Astrocyte (in vitro differentiated cells and primary cell): ENCODE results near the gene SV2C. TPM values are rescaled to one million over a fixed set of nuclear protein-coding genes. Genes with fewer than 3 reads are reported as not detected.

Source experiments
- DNase-seq: peaks from one replicate; pipeline ENCODE4 v3.0.0-alpha.2; 2010; ENCODE audit warnings: low read depth
- FAIRE-seq: peaks from 2 replicates; lab custom pipeline; 2011; peaks lifted over from hg19 to GRCh38; lab: Jason Lieb, UNC
- H2AFZ ChIP-seq: 2 replicates; pipeline ENCODE4 v1.6.0; 2012; ENCODE audit warnings: low read depth, low read length, inconsistent platforms
- H3K27ac ChIP-seq: 2 replicates; pipeline ENCODE4 v1.5.1; 2011; ENCODE audit warnings: low read depth, low read length, inconsistent platforms
- H3K27me3 ChIP-seq: 2 replicates; pipeline ENCODE4 v1.6.0; 2011; ENCODE audit warnings: low read length, inconsistent platforms; ENCODE audit not compliant: insufficient read depth
- H3K36me3 ChIP-seq: 2 replicates; pipeline ENCODE4 v1.5.1; 2011; ENCODE audit warnings: low read length, inconsistent platforms; ENCODE audit not compliant: insufficient read depth
- H3K4me1 ChIP-seq: 2 replicates; pipeline ENCODE4 v1.5.1; 2011; ENCODE audit warnings: low read length, inconsistent platforms; ENCODE audit not compliant: insufficient read depth
- H3K4me2 ChIP-seq: 2 replicates; pipeline ENCODE4 v1.6.0; 2012; ENCODE audit warnings: low read length, inconsistent platforms
- H3K4me3 ChIP-seq: 2 replicates; pipeline ENCODE4 v1.5.1; 2011; ENCODE audit warnings: low read depth, mild to moderate bottlenecking, low read length, inconsistent platforms; ENCODE audit not compliant: insufficient read depth
- H3K79me2 ChIP-seq: 2 replicates; pipeline ENCODE4 v1.6.0; 2012; ENCODE audit warnings: mild to moderate bottlenecking, low read length, inconsistent platforms; ENCODE audit not compliant: insufficient read depth
- H3K9ac ChIP-seq: 2 replicates; pipeline ENCODE4 v1.6.0; 2012; ENCODE audit warnings: mild to moderate bottlenecking, low read length, inconsistent platforms
- H3K9me3 ChIP-seq: 2 replicates; pipeline ENCODE4 v1.5.1; 2012; ENCODE audit warnings: low read depth, mild to moderate bottlenecking, low read length, inconsistent platforms; ENCODE audit not compliant: insufficient read depth
- H4K20me1 ChIP-seq: 2 replicates; pipeline ENCODE4 v1.6.0; 2012; ENCODE audit warnings: low read length, inconsistent platforms; ENCODE audit not compliant: insufficient read depth
- H3K27ac Mint-ChIP-seq: one replicate; pipeline ENCODE4 v1.8.0; 2021; ENCODE audit warnings: mild to moderate bottlenecking, mixed read lengths; ENCODE audit not compliant: unreplicated experiment
- H3K27me3 Mint-ChIP-seq: one replicate; pipeline ENCODE4 v1.8.0; 2021; ENCODE audit warnings: low read depth, mixed read lengths; ENCODE audit not compliant: unreplicated experiment
- H3K36me3 Mint-ChIP-seq: one replicate; pipeline ENCODE4 v1.8.0; 2021; ENCODE audit warnings: low read depth, mixed read lengths; ENCODE audit not compliant: unreplicated experiment
- H3K4me1 Mint-ChIP-seq: one replicate; pipeline ENCODE4 v1.8.0; 2021; ENCODE audit warnings: low read depth, mixed read lengths; ENCODE audit not compliant: unreplicated experiment
- H3K4me3 Mint-ChIP-seq: one replicate; pipeline ENCODE4 v1.8.0; 2021; ENCODE audit warnings: mild to moderate bottlenecking, moderate library complexity, mixed read lengths; ENCODE audit not compliant: unreplicated experiment
- H3K9me3 Mint-ChIP-seq: one replicate; pipeline ENCODE4 v1.8.0; 2021; ENCODE audit warnings: mild to moderate bottlenecking, mixed read lengths; ENCODE audit not compliant: unreplicated experiment
- CTCF ChIP-seq: IDR thresholded peaks from 2 replicates; pipeline ENCODE4 v1.5.1; 2011; ENCODE audit warnings: low read depth, mild to moderate bottlenecking, inconsistent platforms, low read length, moderate library complexity; ENCODE audit not compliant: insufficient read depth
- EZH2 ChIP-seq: IDR thresholded peaks from 2 replicates; pipeline ENCODE4 v1.6.1; 2012; ENCODE audit warnings: mild to moderate bottlenecking, low read length, inconsistent platforms; ENCODE audit not compliant: insufficient read depth
- total RNA-seq: library from RNA; stranded (reverse); gene quantifications from 2 replicates; pipeline ENCODE4 v1.2.1, GENCODE V29; 2021

The SV2C gene
- total RNA-seq, 1 donor from 2014 or later: 0.05 TPM

- Histone ChIP-seq H2AFZ (no peak overlapping the region), H3K27me3 (no peaks in the 10 kb centered on the region), H3K27ac (no peak overlapping the region), H3K4me2 (no peak overlapping the region), H3K9ac (no peak overlapping the region), H3K36me3 (no peaks in the 10 kb centered on the region), H3K79me2 (no peaks in the 10 kb centered on the region), H3K9me3 (no peaks in the 10 kb centered on the region), H3K4me3 (no peak overlapping the region), H3K4me1 (no peaks in the 10 kb centered on the region), H4K20me1 (no peaks in the 10 kb centered on the region)
- no peaks in the 10 kb centered on the region for H3K4me1 Mint-ChIP-seq
- TF ChIP-seq EZH2 (no peak), CTCF (no peak)
- DNase-seq: no peak
- no peak for FAIRE-seq
- no peaks in the 10 kb centered on the region for H3K9me3 Mint-ChIP-seq
- no peak overlapping the region for H3K27ac Mint-ChIP-seq
- no peaks in the 10 kb centered on the region for H3K36me3 Mint-ChIP-seq
- no peak overlapping the region for H3K4me3 Mint-ChIP-seq
- peaks cover 5% of the 10 kb centered on the region for H3K27me3 Mint-ChIP-seq
Observed at GRCh38 chr5:76134003-76134402, 50.8 kb downstream of the SV2C start.

- Mint-ChIP-seq H3K4me1 (no peaks in the 10 kb centered on the region), H3K36me3 (no peaks in the 10 kb centered on the region), H3K4me3 (no peak overlapping the region), H3K27me3 (peaks cover 5% of the 10 kb centered on the region), H3K9me3 (no peaks in the 10 kb centered on the region), H3K27ac (no peak overlapping the region)
- Histone ChIP-seq H3K4me3 (no peak overlapping the region), H3K36me3 (no peaks in the 10 kb centered on the region), H3K4me1 (no peaks in the 10 kb centered on the region), H3K9ac (no peak overlapping the region), H2AFZ (no peak overlapping the region), H3K9me3 (no peaks in the 10 kb centered on the region), H4K20me1 (no peaks in the 10 kb centered on the region), H3K27me3 (no peaks in the 10 kb centered on the region), H3K27ac (no peak overlapping the region), H3K79me2 (no peaks in the 10 kb centered on the region), H3K4me2 (no peak overlapping the region)
- DNase-seq (no peak), FAIRE-seq (no peak)
- TF ChIP-seq EZH2: no peak
- TF ChIP-seq CTCF: no peak
Observed at GRCh38 chr5:76134646-76135045, 51.5 kb downstream of the SV2C start.

- Histone ChIP-seq H3K9me3 (no peaks in the 10 kb centered on the region), H3K27me3 (no peaks in the 10 kb centered on the region), H3K36me3 (no peaks in the 10 kb centered on the region), H3K9ac (no peak overlapping the region), H3K79me2 (no peaks in the 10 kb centered on the region), H4K20me1 (no peaks in the 10 kb centered on the region), H2AFZ (no peak overlapping the region), H3K4me2 (no peak overlapping the region), H3K4me3 (no peak overlapping the region), H3K4me1 (no peaks in the 10 kb centered on the region), H3K27ac (no peak overlapping the region)
- no peak overlapping the region for H3K4me3 Mint-ChIP-seq
- TF ChIP-seq EZH2 (no peak), CTCF (no peak)
- H3K9me3 Mint-ChIP-seq: no peaks in the 10 kb centered on the region
- H3K36me3 Mint-ChIP-seq: no peaks in the 10 kb centered on the region
- no peak overlapping the region for H3K27ac Mint-ChIP-seq
- no peak for DNase-seq
- peaks cover 3% of the 10 kb centered on the region for H3K27me3 Mint-ChIP-seq
- FAIRE-seq: no peak
- no peaks in the 10 kb centered on the region for H3K4me1 Mint-ChIP-seq
Observed at GRCh38 chr5:76137887-76138542, 54.8 kb downstream of the SV2C start.
